ENCODE data around the gene RGL2. TPM values are rescaled to one million over a fixed set of nuclear protein-coding genes. Genes with fewer than 3 reads are reported as not detected.

Gene RGL2
- total and polyA plus RNA-seq, 10 of the 15 experiments (the other 5 are each of a cell fraction or from before 2014, with no cell fraction given): 0.84 to 21.2 (median 6.8) TPM

DNA sequence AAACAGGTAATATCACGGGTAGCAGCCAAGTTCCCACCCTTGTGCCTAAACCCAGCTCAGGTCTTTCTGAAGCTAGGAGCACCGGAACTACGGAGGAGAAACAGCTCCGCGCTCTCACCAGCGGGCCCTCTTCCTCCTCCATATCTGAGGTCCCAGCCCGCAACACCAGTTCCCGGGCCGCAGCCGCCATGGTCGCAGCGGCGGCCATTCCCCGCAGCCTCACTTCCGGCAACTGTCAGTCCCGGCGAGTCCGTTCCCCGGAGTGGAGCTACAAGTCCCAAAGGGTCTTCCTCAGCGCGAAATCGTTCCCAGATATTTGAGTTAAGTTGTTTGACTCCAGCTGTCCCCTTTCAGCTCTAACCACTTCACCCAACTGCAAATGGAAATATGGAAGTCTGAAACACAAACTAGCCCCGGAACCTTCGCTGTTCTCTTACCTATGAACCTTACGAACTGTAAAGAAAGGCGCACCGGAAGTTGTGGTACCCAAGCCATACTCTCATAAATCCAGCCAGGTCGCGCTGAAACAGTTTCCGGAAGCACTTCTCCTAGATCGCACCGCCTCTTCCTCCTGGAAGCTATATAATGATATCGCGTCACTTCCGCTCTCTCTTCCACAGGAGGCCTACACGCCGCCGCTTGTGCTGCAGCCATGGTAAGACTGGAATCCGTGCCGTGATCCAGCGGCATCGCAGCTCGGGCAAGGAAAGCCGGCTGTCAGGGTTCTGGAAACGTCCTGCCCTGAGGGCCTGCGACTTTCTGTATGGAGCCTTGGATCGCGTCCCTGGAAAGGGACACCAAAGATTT is 27.1 kb downstream of the RGL2 start, which contains the start of the genes RPS18 and VPS52 (continued):
- TF ChIP-seq BRCA1 (IDR thresholded peaks at IDR 0.05; ENCODE audit: low read depth, low read length) (no peak), TCF12 (IDR thresholded peaks at IDR 0.05; ENCODE audit: low read depth, low read length) (peak; percentile 82; the same call in 1 of the 2 replicates), POLR2A (IDR thresholded peaks at IDR 0.05; ENCODE audit: low read depth, low read length) (peak; percentile 100), CHD1 (IDR thresholded peaks at IDR 0.05; ENCODE audit: low read depth, low read length) (0 out of 2 replicates have a peak, but pooled peaks have one; percentile 60), SUZ12 (IDR thresholded peaks at IDR 0.05; ENCODE audit: unreplicated experiment) (no peak), ZZZ3 (IDR thresholded peaks at IDR 0.05; ENCODE audit: control insufficient read depth, insufficient read length, low read depth) (peak; percentile 73), ETV6 (conservative IDR thresholded peaks at IDR 0.05 in 1 of 2, IDR thresholded peaks at IDR 0.05 in 1 of 2; ENCODE audit: borderline replicate concordance in 1 of 2, low read depth in 1 of 2) (peak in 1 of 2 experiments; percentile 49; a peak in 1 of 4 replicates), NR2C1 (IDR thresholded peaks at IDR 0.05) (peak; percentile 95), ZNF24 (IDR thresholded peaks at IDR 0.05) (no peak), POU2F2 (IDR thresholded peaks at IDR 0.05; ENCODE audit: borderline replicate concordance, low read depth, low read length) (peak; percentile 97), CBX5 (IDR thresholded peaks at IDR 0.05; ENCODE audit: low read depth) (no peak), FOXM1 (IDR thresholded peaks at IDR 0.05; ENCODE audit: low read depth, low read length) (no peak), SMAD1 (IDR thresholded peaks at IDR 0.05; ENCODE audit: low read depth, partially characterized antibody) (peak; percentile 90), YY1 (IDR thresholded peaks at IDR 0.05; ENCODE audit: low read depth, low read length) (peak; percentile 98), CBX3 (IDR thresholded peaks at IDR 0.05; ENCODE audit: borderline replicate concordance, low read depth) (no peak), FOXK2 (IDR thresholded peaks at IDR 0.05) (peak; percentile 92), KLF5 (IDR thresholded peaks at IDR 0.05; ENCODE audit: partially characterized antibody) (no peak), SRF (IDR thresholded peaks at IDR 0.05; ENCODE audit: low read depth in 2 of 2, low read length in 2 of 2) (peak in 1 of 2 experiments; percentile 58; a peak in 1 of 4 replicates), NR2F1 (conservative IDR thresholded peaks at IDR 0.05) (peak; percentile 62; the same call in 1 of the 2 replicates), SUPT20H (IDR thresholded peaks at IDR 0.05; ENCODE audit: borderline replicate concordance, control insufficient read depth, low read depth, low read length) (no peak), MYC (IDR thresholded peaks at IDR 0.05; ENCODE audit: insufficient read depth, insufficient read length, insufficient replicate concordance, low read length, severe bottlenecking) (peak; percentile 98), CEBPB (IDR thresholded peaks at IDR 0.05; ENCODE audit: borderline replicate concordance in 1 of 2, low read depth in 2 of 2, low read length in 2 of 2) (no peak), RELA (IDR thresholded peaks at IDR 0.05; ENCODE audit: borderline replicate concordance, partially characterized antibody) (no peak), LARP7 (IDR thresholded peaks at IDR 0.05) (peak; percentile 76; the same call in 1 of the 2 replicates), NFIC (IDR thresholded peaks at IDR 0.05; ENCODE audit: low read depth, low read length) (no peak), CREM (IDR thresholded peaks at IDR 0.05; ENCODE audit: low read depth) (peak; percentile 97)
- TF ChIP-seq, protein P1, sequence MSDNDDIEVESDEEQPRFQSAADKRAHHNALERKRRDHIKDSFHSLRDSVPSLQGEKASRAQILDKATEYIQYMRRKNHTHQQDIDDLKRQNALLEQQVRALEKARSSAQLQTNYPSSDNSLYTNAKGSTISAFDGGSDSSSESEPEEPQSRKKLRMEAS (IDR thresholded peaks at IDR 0.05; ENCODE audit: low read depth, low read length): peak; percentile 96
- TF ChIP-seq, protein P2, sequence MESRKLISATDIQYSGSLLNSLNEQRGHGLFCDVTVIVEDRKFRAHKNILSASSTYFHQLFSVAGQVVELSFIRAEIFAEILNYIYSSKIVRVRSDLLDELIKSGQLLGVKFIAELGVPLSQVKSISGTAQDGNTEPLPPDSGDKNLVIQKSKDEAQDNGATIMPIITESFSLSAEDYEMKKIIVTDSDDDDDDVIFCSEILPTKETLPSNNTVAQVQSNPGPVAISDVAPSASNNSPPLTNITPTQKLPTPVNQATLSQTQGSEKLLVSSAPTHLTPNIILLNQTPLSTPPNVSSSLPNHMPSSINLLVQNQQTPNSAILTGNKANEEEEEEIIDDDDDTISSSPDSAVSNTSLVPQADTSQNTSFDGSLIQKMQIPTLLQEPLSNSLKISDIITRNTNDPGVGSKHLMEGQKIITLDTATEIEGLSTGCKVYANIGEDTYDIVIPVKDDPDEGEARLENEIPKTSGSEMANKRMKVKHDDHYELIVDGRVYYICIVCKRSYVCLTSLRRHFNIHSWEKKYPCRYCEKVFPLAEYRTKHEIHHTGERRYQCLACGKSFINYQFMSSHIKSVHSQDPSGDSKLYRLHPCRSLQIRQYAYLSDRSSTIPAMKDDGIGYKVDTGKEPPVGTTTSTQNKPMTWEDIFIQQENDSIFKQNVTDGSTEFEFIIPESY (IDR thresholded peaks at IDR 0.05): no peak
- TF ChIP-seq, protein P3, sequence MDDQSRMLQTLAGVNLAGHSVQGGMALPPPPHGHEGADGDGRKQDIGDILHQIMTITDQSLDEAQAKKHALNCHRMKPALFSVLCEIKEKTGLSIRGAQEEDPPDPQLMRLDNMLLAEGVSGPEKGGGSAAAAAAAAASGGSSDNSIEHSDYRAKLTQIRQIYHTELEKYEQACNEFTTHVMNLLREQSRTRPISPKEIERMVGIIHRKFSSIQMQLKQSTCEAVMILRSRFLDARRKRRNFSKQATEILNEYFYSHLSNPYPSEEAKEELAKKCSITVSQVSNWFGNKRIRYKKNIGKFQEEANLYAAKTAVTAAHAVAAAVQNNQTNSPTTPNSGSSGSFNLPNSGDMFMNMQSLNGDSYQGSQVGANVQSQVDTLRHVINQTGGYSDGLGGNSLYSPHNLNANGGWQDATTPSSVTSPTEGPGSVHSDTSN (IDR thresholded peaks at IDR 0.05; ENCODE audit: insufficient replicate concordance, low read depth, low read length): no peak
